HepG2 (cell line): ENCODE measurements around the gene FMR1. TPM values are rescaled to one million over a fixed set of nuclear protein-coding genes. Genes with fewer than 3 reads are reported as not detected.

Experiments
- ATAC-seq: fragments of 200-7000 bp; cut with Tn5 transposase; 3 replicates; pipeline ENCODE4 v1.9.1; 2020; ENCODE audit warnings: mild to moderate bottlenecking, moderate library complexity
- BruUV-seq: library from RNA; stranded (reverse); fragments of 400-500 nt; replicated peaks from 2 replicates; lab custom pipeline; 2021; lab: Mats Ljungman, UMichigan
- CTCF ChIA-PET: fragments of 300-600 bp; formaldehyde crosslinking; extraction: SDS; loops from one replicate; lab custom pipeline; 2021; ENCODE audit warnings: low total read pairs, inconsistent platforms, low intra/inter-chr PET ratio; lab: Yijun Ruan, JAX
- POLR2A ChIA-PET: fragments of 350-600 bp; sonication (Branson Sonifier 250); formaldehyde crosslinking; loops from one replicate; lab custom pipeline; 2020; ENCODE audit warnings: antibody characterized with exemption, inconsistent platforms; lab: Yijun Ruan, JAX
- DNase-seq: peaks from one replicate; pipeline ENCODE4 v3.0.0-alpha.2; 2015; ENCODE audit warnings: low spot score
- FAIRE-seq: peaks from 3 replicates; lab custom pipeline; 2011; peaks lifted over from hg19 to GRCh38; lab: Jason Lieb, UNC
- H2AFZ ChIP-seq: one replicate; pipeline ENCODE4 v1.6.1; 2011; ENCODE audit warnings: low read length, inconsistent platforms
- H3K27ac ChIP-seq: fragments of 300-600 bp; 3 replicates; pipeline ENCODE4 v1.8.0; 2011; ENCODE audit warnings: mixed run types, mild to moderate bottlenecking, mixed read lengths, low read length, inconsistent platforms; ENCODE audit not compliant: insufficient read depth; ENCODE audit errors: extremely low read length
- H3K27me3 ChIP-seq, 2 experiments: fragments of 200-600 bp in 1 of 2; 2 replicates in 1 of 2; 3 replicates in 1 of 2; pipeline versions ENCODE4 v1.6.0 to v1.8.0; 2011; ENCODE audit warnings: low read length in 2 of 2, mild to moderate bottlenecking in 2 of 2, moderate library complexity in 2 of 2, inconsistent platforms in 1 of 2; ENCODE audit not compliant: insufficient read depth in 2 of 2, control insufficient read depth in 1 of 2
- H3K36me3 ChIP-seq, 2 experiments: fragments of 200-600 bp in 1 of 2; replicated peaks in 1 of 2; 2 replicates in 1 of 2; 3 replicates in 1 of 2; pipeline versions ENCODE4 v1.5.1 to v1.8.0; 2011; ENCODE audit warnings: low read length in 2 of 2, inconsistent platforms in 1 of 2; ENCODE audit not compliant: insufficient read depth in 2 of 2, control insufficient read depth in 1 of 2
- H3K4me1 ChIP-seq: 2 replicates; pipeline ENCODE4 v1.5.1; 2012; ENCODE audit warnings: low read length, inconsistent platforms; ENCODE audit not compliant: insufficient read depth
- H3K4me2 ChIP-seq: 2 replicates; pipeline ENCODE4 v1.6.0; 2011; ENCODE audit warnings: low read depth, low read length, inconsistent platforms
- H3K4me3 ChIP-seq, 3 experiments: fragments of 200-600 bp in 1 of 3; sonication (generic), shearing (Covaris generic) in 1 of 3; replicated peaks in 1 of 3; 2 replicates each; pipeline ENCODE4 v1.5.1; 2011 to 2016; ENCODE audit warnings: low read length in 3 of 3, inconsistent platforms in 2 of 3, low read depth in 2 of 3, mild to moderate bottlenecking in 2 of 3, control low read depth in 1 of 3, mixed read lengths in 1 of 3; ENCODE audit not compliant: insufficient read depth in 1 of 3
- H3K79me2 ChIP-seq: one replicate; pipeline ENCODE4 v1.6.1; 2011; ENCODE audit warnings: low read length, inconsistent platforms; ENCODE audit not compliant: insufficient read depth
- H3K9ac ChIP-seq: 2 replicates; pipeline ENCODE4 v1.6.0; 2011; ENCODE audit warnings: mild to moderate bottlenecking, low read depth, low read length, inconsistent platforms; ENCODE audit not compliant: insufficient read depth
- H3K9me3 ChIP-seq: 2 replicates; pipeline ENCODE4 v1.5.1; 2012; ENCODE audit warnings: mild to moderate bottlenecking, low read length
- H4K20me1 ChIP-seq: 2 replicates; pipeline ENCODE4 v1.6.0; 2011; ENCODE audit warnings: inconsistent platforms, mild to moderate bottlenecking, low read length, moderate library complexity; ENCODE audit not compliant: insufficient read depth
- BHLHE40 ChIP-seq: IDR thresholded peaks from 2 replicates; pipeline ENCODE4 v1.6.1; 2011; ENCODE audit warnings: low read length, improper control_type of control experiment
- FOSL1 ChIP-seq: sonication (generic); formaldehyde crosslinking; IDR thresholded peaks from 2 replicates; pipeline ENCODE4 v1.9.0; 2021; ENCODE audit warnings: missing genetic modification reagents, borderline replicate concordance
- FOXK2 ChIP-seq: fragments of 450-650 bp; IDR thresholded peaks from 2 replicates; pipeline ENCODE4 v1.6.1; 2016
- HDAC2 ChIP-seq: sonication (generic); formaldehyde crosslinking; IDR thresholded peaks from 2 replicates; pipeline ENCODE4 v1.4.0; 2020; ENCODE audit warnings: missing genetic modification reagents
- MIER2 ChIP-seq: IDR thresholded peaks from 2 replicates; pipeline ENCODE4 v1.6.1; 2016; ENCODE audit warnings: missing biosample characterization, missing genetic modification reagents
- SRSF9 ChIP-seq: fragments of 200-400 bp; formaldehyde crosslinking; IDR thresholded peaks from 2 replicates; pipeline ENCODE4 v1.6.1; 2018; ENCODE audit warnings: borderline replicate concordance, mild to moderate bottlenecking, low read depth, low read length; ENCODE audit not compliant: insufficient read depth, poor library complexity, severe bottlenecking
- ZBTB1 ChIP-seq: sonication (generic); formaldehyde crosslinking; IDR thresholded peaks from 2 replicates; pipeline ENCODE4 v1.4.0; 2020; ENCODE audit warnings: missing genetic modification reagents, borderline replicate concordance
- ZNF160 ChIP-seq: sonication (generic); formaldehyde crosslinking; IDR thresholded peaks from 2 replicates; pipeline ENCODE4 v1.8.0; 2022; ENCODE audit warnings: mild to moderate bottlenecking, inconsistent platforms, missing genetic modification reagents
- ZNF432 ChIP-seq: sonication (generic); formaldehyde crosslinking; IDR thresholded peaks from 2 replicates; pipeline ENCODE4 v1.5.0; 2020; ENCODE audit warnings: missing genetic modification reagents, mild to moderate bottlenecking, borderline replicate concordance
- ZSCAN29 ChIP-seq: sonication (generic); formaldehyde crosslinking; conservative IDR thresholded peaks from 2 replicates; pipeline ENCODE4 v1.4.0; 2020; ENCODE audit warnings: mild to moderate bottlenecking, missing genetic modification reagents
- WGBS: methylation state at CpG from one replicate; pipeline ENCODE4 v1.1.6; 2017; ENCODE audit warnings: low lambda C conversion rate; 5-methylcytosine and 5-hydroxymethylcytosine counted together
- in situ Hi-C: cut with HindIII; loops from 2 replicates; pipeline ENCODE4 v1.10.0; 2017; ENCODE audit warnings: low pct_unique_long_range_greater_than_20kb; ENCODE audit not compliant: extremely low pct_ligation_motif_present
- intact Hi-C: fragments of 100-400 bp; cut with micrococcal nuclease; formaldehyde crosslinking; loops from one replicate; pipeline ENCODE4 v1.10.0; 2022; ENCODE audit not compliant: unreplicated experiment
- polyA plus RNA-seq, 8 experiments: library from polyadenylated mRNA; depleted of rRNA in 3 of 8; stranded (reverse) in 7 of 8; unstranded in 1 of 8; fragments of >200 nt; fragmentation: Illumina TruSeq in 4 of 8; extraction: Trizol in 4 of 8; gene quantifications; 2 replicates each; pipeline versions ENCODE4 v1.2.1 to v1.2.3, GENCODE V29; 2011 to 2016; ENCODE audit warnings: low read depth in 4 of 8, missing spikeins in 1 of 8, mixed read lengths in 1 of 8; ENCODE audit not compliant: insufficient read depth in 1 of 8
- total RNA-seq, 5 experiments: library from RNA; depleted of rRNA; stranded (reverse); fragments of >200 nt; fragmentation: Illumina TruSeq; extraction: Trizol; gene quantifications; 2 replicates each; pipeline ENCODE4 v1.2.3, GENCODE V29; 2016; ENCODE audit warnings: low read depth in 1 of 5
- TF ChIP-seq, protein P1 (sequence below): sonication (generic); formaldehyde crosslinking; IDR thresholded peaks from 2 replicates; pipeline ENCODE4 v1.5.0; 2020; ENCODE audit warnings: missing genetic modification reagents
- TF ChIP-seq, protein P2 (sequence below): sonication (generic); formaldehyde crosslinking; IDR thresholded peaks from 2 replicates; pipeline ENCODE4 v1.4.0; 2020; ENCODE audit warnings: missing genetic modification reagents
- TF ChIP-seq, protein P3 (sequence below): sonication (generic); formaldehyde crosslinking; IDR thresholded peaks from 2 replicates; pipeline ENCODE4 v1.4.0; 2020; ENCODE audit warnings: missing genetic modification reagents, borderline replicate concordance
- TF ChIP-seq, protein P4 (sequence below): IDR thresholded peaks from 2 replicates; pipeline ENCODE4 v1.6.1; 2016; ENCODE audit warnings: mild to moderate bottlenecking, missing biosample characterization, missing genetic modification reagents
- TF ChIP-seq, protein P5 (sequence below): sonication (generic); formaldehyde crosslinking; IDR thresholded peaks from 2 replicates; pipeline ENCODE4 v1.4.0; 2020; ENCODE audit warnings: missing genetic modification reagents; ENCODE audit errors: not compliant biosample characterization

The FMR1 gene
- total and polyA plus RNA-seq, 2 of the 13 experiments (the other 11 are each of a cell fraction or from before 2014, with no cell fraction given), result 27.8 to 49.6 TPM

DNA sequence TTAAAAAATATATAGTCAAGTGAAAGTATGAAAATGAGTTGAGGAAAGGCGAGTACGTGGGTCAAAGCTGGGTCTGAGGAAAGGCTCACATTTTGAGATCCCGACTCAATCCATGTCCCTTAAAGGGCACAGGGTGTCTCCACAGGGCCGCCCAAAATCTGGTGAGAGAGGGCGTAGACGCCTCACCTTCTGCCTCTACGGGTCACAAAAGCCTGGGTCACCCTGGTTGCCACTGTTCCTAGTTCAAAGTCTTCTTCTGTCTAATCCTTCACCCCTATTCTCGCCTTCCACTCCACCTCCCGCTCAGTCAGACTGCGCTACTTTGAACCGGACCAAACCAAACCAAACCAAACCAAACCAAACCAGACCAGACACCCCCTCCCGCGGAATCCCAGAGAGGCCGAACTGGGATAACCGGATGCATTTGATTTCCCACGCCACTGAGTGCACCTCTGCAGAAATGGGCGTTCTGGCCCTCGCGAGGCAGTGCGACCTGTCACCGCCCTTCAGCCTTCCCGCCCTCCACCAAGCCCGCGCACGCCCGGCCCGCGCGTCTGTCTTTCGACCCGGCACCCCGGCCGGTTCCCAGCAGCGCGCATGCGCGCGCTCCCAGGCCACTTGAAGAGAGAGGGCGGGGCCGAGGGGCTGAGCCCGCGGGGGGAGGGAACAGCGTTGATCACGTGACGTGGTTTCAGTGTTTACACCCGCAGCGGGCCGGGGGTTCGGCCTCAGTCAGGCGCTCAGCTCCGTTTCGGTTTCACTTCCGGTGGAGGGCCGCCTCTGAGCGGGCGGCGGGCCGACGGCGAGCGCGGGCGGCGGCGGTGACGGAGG, at the start of gene FMR1 (continued):
- no peak for TF ChIP-seq ZBTB1 (CRISPR knock-in tag)
- no peak for TF ChIP-seq FOSL1 (CRISPR knock-in tag)
- no peak for TF ChIP-seq MIER2 (CRISPR knock-in tag)
- no peak for TF ChIP-seq ZNF432
- TF ChIP-seq, protein P1, sequence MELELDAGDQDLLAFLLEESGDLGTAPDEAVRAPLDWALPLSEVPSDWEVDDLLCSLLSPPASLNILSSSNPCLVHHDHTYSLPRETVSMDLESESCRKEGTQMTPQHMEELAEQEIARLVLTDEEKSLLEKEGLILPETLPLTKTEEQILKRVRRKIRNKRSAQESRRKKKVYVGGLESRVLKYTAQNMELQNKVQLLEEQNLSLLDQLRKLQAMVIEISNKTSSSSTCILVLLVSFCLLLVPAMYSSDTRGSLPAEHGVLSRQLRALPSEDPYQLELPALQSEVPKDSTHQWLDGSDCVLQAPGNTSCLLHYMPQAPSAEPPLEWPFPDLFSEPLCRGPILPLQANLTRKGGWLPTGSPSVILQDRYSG (CRISPR knock-in tag), result no peak
- TF ChIP-seq, protein P2, sequence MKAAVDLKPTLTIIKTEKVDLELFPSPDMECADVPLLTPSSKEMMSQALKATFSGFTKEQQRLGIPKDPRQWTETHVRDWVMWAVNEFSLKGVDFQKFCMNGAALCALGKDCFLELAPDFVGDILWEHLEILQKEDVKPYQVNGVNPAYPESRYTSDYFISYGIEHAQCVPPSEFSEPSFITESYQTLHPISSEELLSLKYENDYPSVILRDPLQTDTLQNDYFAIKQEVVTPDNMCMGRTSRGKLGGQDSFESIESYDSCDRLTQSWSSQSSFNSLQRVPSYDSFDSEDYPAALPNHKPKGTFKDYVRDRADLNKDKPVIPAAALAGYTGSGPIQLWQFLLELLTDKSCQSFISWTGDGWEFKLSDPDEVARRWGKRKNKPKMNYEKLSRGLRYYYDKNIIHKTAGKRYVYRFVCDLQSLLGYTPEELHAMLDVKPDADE, result 0 out of 2 replicates have a peak, but pooled peaks have one; percentile 50
- TF ChIP-seq SRSF9, result no peak
- peak; percentile 79 for TF ChIP-seq FOXK2

DNA sequence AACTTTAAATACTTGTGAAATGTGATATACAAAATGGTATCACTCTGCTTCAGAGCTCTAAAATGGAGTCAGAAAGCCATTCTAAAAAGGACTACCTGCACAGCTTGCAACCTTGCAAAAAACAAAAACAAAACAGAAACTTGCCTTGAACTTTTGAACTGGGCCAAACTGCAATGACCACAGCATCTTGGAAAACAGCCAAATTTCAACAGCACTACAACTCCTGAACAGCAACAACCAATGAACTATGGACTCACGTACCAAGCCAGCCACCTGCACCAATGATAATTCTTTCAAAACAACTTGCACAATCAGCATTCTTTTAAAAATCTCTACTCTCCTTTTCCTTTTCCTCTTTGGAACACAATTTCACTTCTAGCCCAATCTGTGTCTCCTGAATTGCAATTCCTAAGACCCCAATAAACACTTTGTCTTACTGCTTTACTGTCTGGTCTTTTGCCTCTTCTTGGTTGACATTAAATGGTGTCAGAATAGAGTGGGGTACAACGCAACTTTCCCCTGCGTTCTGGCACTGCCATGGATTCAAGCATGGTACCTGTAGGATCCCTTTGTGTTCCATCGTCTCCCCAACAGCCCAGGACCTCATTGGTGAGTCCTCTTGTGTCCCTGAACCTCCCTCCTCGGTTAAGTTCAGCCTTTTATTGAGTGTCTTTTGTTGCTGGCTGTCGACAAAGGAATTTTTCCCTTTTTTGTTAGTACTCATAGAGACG, 35.7 kb upstream of the FMR1 start:
- intact Hi-C loops (no loop called here), in situ Hi-C loops (no loop called here)
- H2AFZ ChIP-seq, result no peak overlapping the region
- ATAC-seq (peak; percentile 80), FAIRE-seq (peak; percentile 73), DNase-seq (peak; percentile 85)
- ChIA-PET CTCF (no interaction called here), POLR2A (interaction anchor here (0.6 to 0.7 kb wide), 2 partner anchors 8 to 36 kb away, joined by 4 read pairs; partner anchors contain the start of gene FMR1)
- no peaks in the 10 kb centered on the region for H3K79me2 ChIP-seq
- 52% methylated on average over 7 of the region's 7 CpGs for whole genome bisulfite sequencing
- no peaks in the 10 kb centered on the region for H3K9me3 ChIP-seq
- H3K4me2 ChIP-seq, result peak overlapping the region; percentile 42
- H3K36me3 ChIP-seq, result no peaks in the 10 kb centered on the region
- peak overlapping the region in 1 of 3 experiments; percentile 41; a peak in 2 of 6 replicates for H3K4me3 ChIP-seq
- peak overlapping the region; percentile 80 for H3K27ac ChIP-seq
- H4K20me1 ChIP-seq, result no peaks in the 10 kb centered on the region
- BruUV-seq, result no TSS peak
- no peaks in the 10 kb centered on the region for H3K27me3 ChIP-seq
- peak overlapping the region; percentile 34; the same call in 1 of the 2 replicates for H3K9ac ChIP-seq
- peaks cover 29% of the 10 kb centered on the region for H3K4me1 ChIP-seq
- TF ChIP-seq HDAC2 (CRISPR knock-in tag), result no peak
- no peak for TF ChIP-seq ZSCAN29 (CRISPR knock-in tag)
- no peak for TF ChIP-seq BHLHE40
- TF ChIP-seq, protein P3, sequence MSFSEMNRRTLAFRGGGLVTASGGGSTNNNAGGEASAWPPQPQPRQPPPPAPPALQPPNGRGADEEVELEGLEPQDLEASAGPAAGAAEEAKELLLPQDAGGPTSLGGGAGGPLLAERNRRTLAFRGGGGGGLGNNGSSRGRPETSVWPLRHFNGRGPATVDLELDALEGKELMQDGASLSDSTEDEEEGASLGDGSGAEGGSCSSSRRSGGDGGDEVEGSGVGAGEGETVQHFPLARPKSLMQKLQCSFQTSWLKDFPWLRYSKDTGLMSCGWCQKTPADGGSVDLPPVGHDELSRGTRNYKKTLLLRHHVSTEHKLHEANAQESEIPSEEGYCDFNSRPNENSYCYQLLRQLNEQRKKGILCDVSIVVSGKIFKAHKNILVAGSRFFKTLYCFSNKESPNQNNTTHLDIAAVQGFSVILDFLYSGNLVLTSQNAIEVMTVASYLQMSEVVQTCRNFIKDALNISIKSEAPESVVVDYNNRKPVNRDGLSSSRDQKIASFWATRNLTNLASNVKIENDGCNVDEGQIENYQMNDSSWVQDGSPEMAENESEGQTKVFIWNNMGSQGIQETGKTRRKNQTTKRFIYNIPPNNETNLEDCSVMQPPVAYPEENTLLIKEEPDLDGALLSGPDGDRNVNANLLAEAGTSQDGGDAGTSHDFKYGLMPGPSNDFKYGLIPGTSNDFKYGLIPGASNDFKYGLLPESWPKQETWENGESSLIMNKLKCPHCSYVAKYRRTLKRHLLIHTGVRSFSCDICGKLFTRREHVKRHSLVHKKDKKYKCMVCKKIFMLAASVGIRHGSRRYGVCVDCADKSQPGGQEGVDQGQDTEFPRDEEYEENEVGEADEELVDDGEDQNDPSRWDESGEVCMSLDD (CRISPR knock-in tag), result no peak
- no peak for TF ChIP-seq ZNF160
- TF ChIP-seq, protein P4, sequence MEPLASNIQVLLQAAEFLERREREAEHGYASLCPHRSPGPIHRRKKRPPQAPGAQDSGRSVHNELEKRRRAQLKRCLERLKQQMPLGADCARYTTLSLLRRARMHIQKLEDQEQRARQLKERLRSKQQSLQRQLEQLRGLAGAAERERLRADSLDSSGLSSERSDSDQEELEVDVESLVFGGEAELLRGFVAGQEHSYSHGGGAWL (CRISPR knock-in tag), result no peak
- TF ChIP-seq, protein P5, sequence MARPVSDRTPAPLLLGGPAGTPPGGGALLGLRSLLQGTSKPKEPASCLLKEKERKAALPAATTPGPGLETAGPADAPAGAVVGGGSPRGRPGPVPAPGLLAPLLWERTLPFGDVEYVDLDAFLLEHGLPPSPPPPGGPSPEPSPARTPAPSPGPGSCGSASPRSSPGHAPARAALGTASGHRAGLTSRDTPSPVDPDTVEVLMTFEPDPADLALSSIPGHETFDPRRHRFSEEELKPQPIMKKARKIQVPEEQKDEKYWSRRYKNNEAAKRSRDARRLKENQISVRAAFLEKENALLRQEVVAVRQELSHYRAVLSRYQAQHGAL (CRISPR knock-in tag), result no peak
